CD4-positive, alpha-beta T cell treated with Interleukin-17A for 4 hours (primary cell): ENCODE measurements around the gene KCNE1.

ENCODE experiments used
- DNase-seq: peaks from one replicate; pipeline ENCODE4 v3.0.0-alpha.2; 2020; ENCODE audit warnings: mixed read lengths

Gene KCNE1

DNA sequence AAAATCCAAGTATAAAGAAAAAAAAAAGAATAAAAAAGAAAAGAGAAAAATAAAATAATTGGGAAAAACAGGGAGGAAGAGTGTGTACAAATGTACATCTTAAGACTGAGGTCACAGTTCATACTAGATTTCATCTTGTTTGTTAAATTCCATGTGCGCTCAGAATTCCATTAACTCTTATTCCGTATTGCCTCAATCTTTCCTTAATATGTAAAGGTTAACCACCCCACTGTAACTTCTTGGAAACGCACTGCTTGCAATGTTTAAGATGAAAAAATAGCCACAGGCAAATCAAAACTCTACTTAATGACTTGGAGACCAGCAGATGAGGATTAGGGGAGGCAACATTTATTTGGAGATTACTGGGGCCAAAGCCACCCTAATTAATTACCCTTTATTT lies 23.9 kb upstream of the KCNE1 start:
- DNase-seq = no peak

DNA sequence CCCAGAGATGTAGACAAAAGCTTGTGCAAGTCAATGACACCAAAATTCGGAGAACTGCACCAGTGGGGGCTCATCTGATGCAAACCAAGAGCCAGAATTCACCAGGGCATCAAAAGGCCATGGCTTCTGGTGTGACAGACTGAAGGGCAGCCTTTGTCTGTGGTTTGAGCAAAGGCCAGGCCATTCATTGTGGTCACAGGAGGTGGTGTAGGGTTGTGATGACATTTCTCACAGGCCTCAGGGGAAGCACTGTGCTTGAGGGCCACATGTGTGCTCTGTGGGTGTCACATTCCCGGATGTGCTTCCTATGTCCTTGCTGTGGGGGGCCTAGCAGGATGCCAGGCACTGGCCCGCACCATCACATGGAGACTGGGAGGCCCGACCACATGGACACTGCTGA lies 22.5 kb upstream of the KCNE1 start:
- no peak for DNase-seq

DNA sequence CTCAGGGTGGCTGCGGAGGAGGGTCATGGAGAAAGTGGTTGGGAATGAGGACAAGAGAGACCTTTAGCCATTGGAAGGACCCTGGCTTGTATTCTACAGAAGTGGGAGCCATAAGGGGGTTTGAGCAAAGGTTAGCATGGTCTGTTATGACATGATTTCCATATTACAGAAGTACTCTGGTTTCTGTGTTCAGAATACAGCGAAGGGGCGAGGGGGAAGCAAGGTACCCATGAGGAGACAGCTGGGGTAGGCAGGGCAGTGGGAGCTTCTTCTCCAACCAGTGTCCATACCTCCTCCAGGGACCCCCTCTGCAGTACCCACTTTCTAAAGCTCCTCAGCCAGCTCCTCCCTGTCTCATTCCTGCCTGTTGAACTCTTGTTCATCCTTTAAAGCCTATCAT lies 21.9 kb upstream of the KCNE1 start:
- DNase-seq = no peak

DNA sequence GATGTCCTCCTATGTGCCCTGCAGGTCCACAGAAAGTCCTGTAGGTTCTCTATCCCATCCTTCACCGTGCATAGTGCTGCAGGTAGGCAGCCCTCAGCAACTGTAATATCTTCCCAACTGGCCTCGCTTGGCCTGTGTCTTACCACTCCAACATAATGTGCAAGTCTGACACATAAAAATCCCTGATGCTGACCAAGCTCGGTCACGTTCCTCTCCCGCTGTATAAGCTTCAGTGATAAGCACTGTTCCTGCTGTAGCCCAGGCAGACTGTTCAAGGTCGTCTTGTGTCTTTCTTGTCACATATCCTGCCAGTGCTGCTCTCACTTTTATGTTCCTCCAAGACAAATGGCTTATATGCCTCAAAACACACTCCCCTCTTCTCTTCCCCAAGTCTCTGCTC lies 19.4 kb upstream of the KCNE1 start:
- no peak for DNase-seq

DNA sequence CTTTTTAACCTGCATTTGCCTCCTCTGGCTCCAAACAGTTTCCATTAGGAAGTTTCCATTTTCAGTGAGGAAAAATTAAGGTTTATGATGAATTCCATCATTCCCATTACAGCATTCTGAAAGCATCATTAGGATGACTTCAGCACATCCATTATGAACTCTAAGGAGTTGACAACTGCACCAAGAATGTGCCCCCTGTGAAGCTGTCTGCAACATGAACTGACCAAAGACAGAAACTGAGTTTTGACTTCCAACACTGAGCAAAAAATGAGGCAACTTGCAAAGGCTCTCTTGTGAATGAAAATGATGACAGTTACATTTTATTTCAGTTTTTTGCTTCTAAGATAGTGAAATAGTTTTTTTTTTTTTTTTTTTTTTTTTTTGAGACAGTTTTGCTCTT lies 18.3 kb upstream of the KCNE1 start:
- DNase-seq = no peak

DNA sequence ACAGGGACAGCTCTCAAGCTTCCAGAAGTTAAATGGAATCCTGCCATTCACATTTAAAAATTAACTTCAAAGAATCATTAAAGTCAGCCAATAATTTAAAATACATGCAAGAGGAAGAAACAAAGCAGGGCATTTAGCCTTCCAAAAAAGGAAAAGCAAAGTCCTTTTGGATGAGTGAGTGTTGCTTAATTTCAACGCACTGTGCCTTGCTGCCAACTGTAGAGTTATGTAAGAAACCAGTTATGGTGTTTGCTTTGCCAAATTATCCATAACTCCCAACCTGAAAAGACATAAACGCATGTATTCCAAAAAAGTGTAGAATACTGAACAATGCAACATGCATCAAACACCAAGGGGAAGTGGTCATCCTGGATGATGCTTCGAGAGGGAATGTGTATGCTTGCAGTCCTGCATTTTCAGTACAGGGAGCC lies 16.1 kb upstream of the KCNE1 start:
- DNase-seq = no peak

- DNase-seq = no peak
Measured at GRCh38 chr21:34526618-34527290, 14.7 kb upstream of the KCNE1 start.

DNA sequence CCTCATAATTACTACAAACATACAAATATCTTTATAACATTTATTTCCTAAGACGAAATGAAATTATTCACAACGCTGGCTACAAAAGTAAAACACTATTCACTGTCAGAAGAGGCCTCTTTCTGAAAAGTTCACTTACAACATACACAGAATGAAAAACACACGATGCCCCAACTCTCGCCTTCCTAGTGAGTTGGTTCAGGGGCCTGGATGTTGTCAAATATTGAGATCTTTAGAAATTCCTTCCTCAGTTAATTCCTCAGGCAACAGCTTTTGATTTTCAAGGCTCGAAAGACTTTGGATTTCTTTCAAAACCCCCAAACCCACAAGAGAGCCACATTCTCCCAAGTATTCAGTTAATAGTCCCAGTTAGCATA lies 14.2 kb upstream of the KCNE1 start:
- no peak for DNase-seq

GRCh38 chr21:34524646-34525601 lies 12.9 kb upstream of the KCNE1 start:
- DNase-seq = no peak

DNA sequence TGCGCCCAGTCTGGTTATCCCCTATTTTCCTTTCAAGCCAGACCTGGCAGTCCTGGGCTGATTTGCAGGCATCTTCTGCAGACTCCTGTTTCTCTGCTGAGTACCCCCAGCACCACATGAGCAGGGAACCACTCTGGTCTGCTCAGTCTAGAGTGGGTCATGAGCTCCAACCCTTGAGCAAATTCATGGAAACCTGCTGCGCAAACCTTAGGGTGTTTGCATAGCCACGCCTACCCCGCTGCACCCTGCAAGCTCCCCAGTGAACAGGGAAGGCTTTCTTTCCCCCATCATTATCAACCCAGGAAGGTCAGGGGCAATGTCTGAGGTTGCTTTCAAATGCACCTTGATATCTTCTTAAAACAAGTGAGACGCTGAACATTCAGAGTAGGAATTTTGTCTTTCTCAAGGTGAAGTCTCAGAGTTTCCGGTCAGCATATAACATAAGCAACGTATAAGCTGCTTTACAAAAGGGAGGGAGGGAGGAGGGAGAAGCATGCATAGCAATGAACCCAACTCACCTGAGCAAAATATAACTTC lies 11.1 kb upstream of the KCNE1 start:
- no peak for DNase-seq

- DNase-seq = no peak
Measured at GRCh38 chr21:34522284-34522683, 10.3 kb upstream of the KCNE1 start.

GRCh38 chr21:34521561-34521960 lies 9.6 kb upstream of the KCNE1 start:
- DNase-seq = no peak

- DNase-seq = no peak
Measured at GRCh38 chr21:34520764-34521508, 8.9 kb upstream of the KCNE1 start.

GRCh38 chr21:34520281-34520680 lies 8.3 kb upstream of the KCNE1 start:
- no peak for DNase-seq

DNA sequence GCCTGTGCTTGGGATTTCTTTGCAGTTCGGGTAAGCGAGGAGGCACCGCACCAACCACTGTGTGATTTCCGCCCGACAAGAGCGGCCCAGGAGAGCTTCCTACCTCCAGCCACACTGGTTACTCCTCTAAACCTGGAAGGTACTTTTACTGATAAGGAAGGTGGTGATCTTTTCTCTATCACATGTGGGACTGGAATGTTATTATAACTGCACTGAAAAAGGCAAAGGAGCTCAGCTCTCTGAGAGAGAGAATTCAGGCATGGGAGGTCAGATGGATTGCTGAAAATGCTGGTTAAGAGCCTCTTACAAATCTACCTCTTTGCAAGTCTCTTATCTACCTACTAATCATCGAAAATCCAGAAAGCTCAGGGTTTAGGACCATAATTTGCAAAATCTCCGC lies 7.7 kb upstream of the KCNE1 start:
- DNase-seq = no peak

- no peak for DNase-seq
Measured at GRCh38 chr21:34519016-34519415, 7.0 kb upstream of the KCNE1 start.

DNA sequence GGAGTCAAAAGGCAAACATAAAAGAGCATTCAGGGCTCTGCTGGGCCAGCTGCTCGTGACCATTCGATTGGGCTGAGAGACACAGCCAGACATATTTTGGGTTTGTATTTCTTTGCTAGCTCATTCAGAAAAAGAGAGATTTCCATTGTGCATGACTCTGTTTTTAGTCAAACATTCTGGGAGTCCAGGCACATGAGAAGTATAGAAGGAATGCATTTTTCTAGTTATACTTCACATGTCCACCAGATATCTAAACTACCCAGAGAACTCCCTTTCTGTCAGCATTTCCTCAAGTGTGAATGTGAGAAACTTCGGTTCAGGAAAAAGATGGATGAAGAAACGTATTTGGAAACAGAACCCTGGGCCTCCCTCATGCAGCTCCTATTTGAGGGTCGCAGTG lies 6.3 kb upstream of the KCNE1 start:
- DNase-seq = no peak

- no peak for DNase-seq
Measured at GRCh38 chr21:34517491-34518245, 5.7 kb upstream of the KCNE1 start.

DNA sequence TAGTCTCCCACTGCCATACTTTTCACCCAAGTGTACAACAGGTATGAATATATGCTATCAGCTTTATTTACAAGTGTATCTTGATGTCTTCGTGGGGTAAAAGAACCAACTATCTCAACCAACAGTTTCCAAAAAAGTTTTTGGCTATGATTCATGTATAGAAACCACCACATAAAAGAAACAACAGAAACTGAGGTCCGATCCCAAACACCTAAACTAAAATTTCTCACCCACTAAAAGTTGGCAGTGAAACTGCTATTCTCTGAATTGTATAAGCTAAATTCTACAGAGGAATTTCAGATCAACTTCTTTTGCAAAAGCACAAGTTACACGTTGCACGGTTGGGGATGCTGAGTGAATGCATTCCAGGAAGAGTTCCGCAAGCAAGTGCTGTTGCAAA lies 5.0 kb upstream of the KCNE1 start:
- DNase-seq = no peak

- DNase-seq = no peak
Measured at GRCh38 chr21:34514576-34515115, 2.6 kb upstream of the KCNE1 start.

DNA sequence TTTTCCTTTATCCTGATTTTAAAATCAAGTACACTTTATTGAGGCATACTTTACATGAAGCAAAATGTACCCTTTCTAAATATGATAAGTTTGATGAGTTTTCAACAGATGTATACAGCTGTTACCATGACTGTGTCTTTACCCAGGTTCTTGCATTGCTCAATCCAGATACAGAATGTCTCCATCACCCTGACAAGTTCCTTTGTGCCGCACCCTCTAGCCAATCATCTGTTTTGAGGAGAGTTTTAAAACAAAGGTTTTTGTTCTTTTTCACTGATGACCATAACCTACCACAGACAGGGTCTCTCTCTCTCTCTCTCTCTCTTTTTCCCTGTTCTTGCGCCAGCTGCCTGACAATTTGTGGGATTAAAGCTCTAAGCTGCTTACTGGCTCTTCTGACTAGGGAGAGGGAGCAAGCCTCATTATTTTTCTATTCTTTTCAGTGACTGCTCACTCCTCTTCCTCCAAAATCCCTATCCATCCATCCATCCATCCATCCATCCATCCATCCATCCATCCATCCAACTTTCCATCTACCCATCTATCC lies 1.2 kb upstream of the KCNE1 start:
- no peak for DNase-seq

DNA sequence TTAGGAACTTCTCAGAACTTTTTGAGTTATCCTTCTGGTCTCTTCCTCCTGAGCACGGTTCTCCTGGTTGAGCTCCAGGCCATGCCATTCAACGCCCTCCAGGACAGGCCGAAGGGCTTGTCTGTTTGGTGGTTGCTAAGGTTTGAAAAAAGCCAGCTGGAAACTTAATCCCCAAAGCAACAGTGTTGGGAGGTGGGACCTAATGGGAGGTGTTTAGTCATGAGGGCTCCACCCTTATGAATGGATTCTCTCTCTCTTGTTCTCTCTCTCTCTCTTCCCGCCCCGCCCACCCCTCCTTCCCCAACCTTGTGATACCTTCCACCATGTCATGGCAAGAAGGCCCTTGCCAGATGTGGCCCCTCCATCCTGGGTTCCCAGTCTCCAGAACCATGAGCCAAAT lies 829 bp downstream of the KCNE1 start:
- no peak for DNase-seq
